HG03521 (cell line): ENCODE data around the gene OR6M1.

ENCODE experiments used
- ATAC-seq: cut with Tn5 transposase; IDR thresholded peaks from one replicate; pipeline ENCODE4 v1.9.1; 2021; ENCODE audit warnings: mild to moderate bottlenecking, moderate library complexity; ENCODE audit not compliant: unreplicated experiment

Gene OR6M1

GRCh38 chr11:123806249-123806648 lies at the start of gene OR6M1:
OR6M1 (minus strand) TSS chr11:123806349; CDS start chr11:123806349, 0 bp downstream.
- ATAC-seq = no peak

GRCh38 chr11:123853038-123853437 lies 46.9 kb upstream of the OR6M1 start:
- no peak for ATAC-seq

GRCh38 chr11:123852321-123852720 lies 46.2 kb upstream of the OR6M1 start:
- ATAC-seq = no peak

GRCh38 chr11:123851110-123851509 lies 45.0 kb upstream of the OR6M1 start:
- no peak for ATAC-seq

- no peak for ATAC-seq
Observed at GRCh38 chr11:123841174-123841573, 35.0 kb upstream of the OR6M1 start.

- ATAC-seq = no peak
Observed at GRCh38 chr11:123839131-123839530, 33.0 kb upstream of the OR6M1 start.

- ATAC-seq = no peak
Observed at GRCh38 chr11:123838659-123839058, 32.5 kb upstream of the OR6M1 start.

- no peak for ATAC-seq
Observed at GRCh38 chr11:123838199-123838598, 32.0 kb upstream of the OR6M1 start.

- ATAC-seq = no peak
Observed at GRCh38 chr11:123833095-123833494, 26.9 kb upstream of the OR6M1 start.

- no peak for ATAC-seq
Observed at GRCh38 chr11:123829745-123830144, 23.6 kb upstream of the OR6M1 start.

GRCh38 chr11:123822599-123822998 lies 16.4 kb upstream of the OR6M1 start:
- ATAC-seq = no peak

GRCh38 chr11:123822032-123822431 lies 15.9 kb upstream of the OR6M1 start:
- no peak for ATAC-seq

- no peak for ATAC-seq
Observed at GRCh38 chr11:123815122-123815521, 9.0 kb upstream of the OR6M1 start.

- ATAC-seq = no peak
Observed at GRCh38 chr11:123801765-123802164, 4.4 kb downstream of the OR6M1 start.

GRCh38 chr11:123800036-123800435 lies 6.1 kb downstream of the OR6M1 start:
- ATAC-seq = no peak

GRCh38 chr11:123799438-123799837 lies 6.7 kb downstream of the OR6M1 start:
- ATAC-seq = no peak

- no peak for ATAC-seq
Observed at GRCh38 chr11:123798513-123799252, 7.5 kb downstream of the OR6M1 start.

- no peak for ATAC-seq
Observed at GRCh38 chr11:123798079-123798478, 8.1 kb downstream of the OR6M1 start.

GRCh38 chr11:123797541-123797940 lies 8.6 kb downstream of the OR6M1 start:
- ATAC-seq = no peak

- no peak for ATAC-seq
Observed at GRCh38 chr11:123797114-123797513, 9.0 kb downstream of the OR6M1 start.

- no peak for ATAC-seq
Observed at GRCh38 chr11:123796226-123796625, 9.9 kb downstream of the OR6M1 start.

- no peak for ATAC-seq
Observed at GRCh38 chr11:123783536-123783935, 22.6 kb downstream of the OR6M1 start.

GRCh38 chr11:123778511-123778910 lies 27.6 kb downstream of the OR6M1 start:
- no peak for ATAC-seq
